Measurements from ENCODE around the gene CAST.

The CAST gene

DNA sequence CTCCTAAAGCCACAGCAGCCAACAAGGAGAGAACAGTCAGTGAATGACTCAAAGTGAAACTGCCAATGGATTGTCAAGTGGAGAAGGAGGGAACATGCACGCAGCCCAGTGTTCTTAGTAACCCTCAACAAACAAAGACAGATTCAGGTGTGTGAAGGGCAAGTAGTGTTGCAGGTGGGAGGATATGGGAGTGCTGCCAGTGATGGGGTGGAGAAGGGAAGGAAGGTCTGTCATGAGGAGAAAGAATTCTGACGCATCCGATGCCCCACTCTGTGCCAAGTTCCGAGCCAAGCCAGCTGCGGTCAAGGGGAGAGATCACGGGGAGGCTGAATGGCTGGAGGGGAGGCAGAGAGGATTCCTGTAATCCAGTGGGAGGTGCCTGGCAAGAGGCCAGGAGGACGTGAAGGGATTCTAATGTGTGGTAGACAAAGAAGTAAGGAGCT is 56.5 kb downstream of the CAST start:
- peaks cover 6 to 12% of the 10 kb centered on the region in 2 donors for H3K4me1 Mint-ChIP-seq
- no peaks in the 10 kb centered on the region for H3K27me3 Mint-ChIP-seq
- no peak overlapping the region for H3K27ac Mint-ChIP-seq
- peaks cover 11 to 14% of the 10 kb centered on the region in 2 donors for H3K36me3 Mint-ChIP-seq
- no peak overlapping the region for H3K4me3 Mint-ChIP-seq
- DNase-seq: no peak
- ATAC-seq (replicated peaks): no peak
- no peaks in the 10 kb centered on the region for H3K9me3 Mint-ChIP-seq

DNA sequence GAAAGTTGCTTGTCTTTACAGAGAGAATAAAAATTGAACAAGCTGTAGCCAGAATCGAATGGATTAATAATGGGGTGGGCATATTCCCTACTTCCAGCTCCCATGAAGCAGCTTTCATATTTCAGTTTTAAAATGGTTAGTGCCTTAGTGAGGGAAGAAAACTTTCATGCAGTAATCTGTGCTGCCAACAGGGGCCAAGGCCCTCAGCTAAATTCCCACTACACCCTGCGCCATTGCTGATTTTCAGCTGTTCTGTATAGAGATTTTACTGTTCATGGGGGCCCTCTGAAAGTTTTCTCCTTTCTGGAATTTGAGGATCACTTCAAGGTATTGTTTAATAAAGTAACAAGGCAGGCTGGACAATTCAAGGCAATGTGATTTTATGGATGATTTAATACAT is 58.2 kb downstream of the CAST start:
- no peaks in the 10 kb centered on the region for H3K9me3 Mint-ChIP-seq
- DNase-seq (no peak), ATAC-seq (replicated peaks) (no peak)
- H3K4me1 Mint-ChIP-seq: peaks cover 5 to 11% of the 10 kb centered on the region in 2 donors
- H3K27ac Mint-ChIP-seq: no peak overlapping the region
- H3K36me3 Mint-ChIP-seq: peaks cover 13 to 20% of the 10 kb centered on the region in 2 donors
- H3K4me3 Mint-ChIP-seq: no peak overlapping the region
- no peaks in the 10 kb centered on the region for H3K27me3 Mint-ChIP-seq

DNA sequence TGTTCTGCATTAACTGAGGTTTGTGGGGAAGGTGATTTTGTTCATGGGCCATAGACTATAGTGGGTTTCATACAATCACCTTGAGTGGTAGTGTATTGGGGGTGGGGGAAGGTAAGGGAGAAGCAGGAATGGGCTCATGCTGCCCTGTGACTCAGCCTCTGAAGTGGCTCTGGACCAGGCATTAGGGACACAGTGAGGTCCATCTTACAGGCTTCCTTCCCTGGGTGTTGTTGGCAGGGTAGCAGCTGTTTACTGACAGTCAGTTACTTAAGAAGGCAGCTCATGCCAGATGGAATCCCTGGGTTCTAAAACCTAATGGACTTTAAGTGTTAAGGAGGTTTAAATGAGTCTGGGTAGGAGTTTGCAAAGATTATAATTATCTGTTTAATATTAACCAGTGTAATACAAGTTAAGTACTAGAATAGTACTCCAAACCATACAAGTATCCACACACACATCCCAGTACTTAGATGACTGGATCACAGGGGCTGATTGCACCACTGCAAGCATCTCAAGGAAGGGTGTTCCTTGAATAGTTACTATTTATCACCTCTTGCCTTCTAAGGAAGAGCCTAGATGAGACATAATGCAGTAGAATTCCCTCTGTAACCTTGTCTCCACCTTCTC is 59.3 kb downstream of the CAST start:
- no peak overlapping the region for H3K27ac Mint-ChIP-seq
- H3K27me3 Mint-ChIP-seq: no peaks in the 10 kb centered on the region
- H3K9me3 Mint-ChIP-seq: no peaks in the 10 kb centered on the region
- H3K4me3 Mint-ChIP-seq: no peak overlapping the region
- peaks cover 5 to 8% of the 10 kb centered on the region in 2 donors for H3K4me1 Mint-ChIP-seq
- H3K36me3 Mint-ChIP-seq: peaks cover 10 to 23% of the 10 kb centered on the region in 2 donors
- no peak for ATAC-seq (replicated peaks)
- DNase-seq: no peak

GRCh38 chr5:96725257-96725656 is 63.1 kb downstream of the CAST start:
- H3K4me1 Mint-ChIP-seq: no peaks in the 10 kb centered on the region
- H3K9me3 Mint-ChIP-seq: no peaks in the 10 kb centered on the region
- no peak overlapping the region for H3K4me3 Mint-ChIP-seq
- no peaks in the 10 kb centered on the region for H3K27me3 Mint-ChIP-seq
- DNase-seq: no peak
- no peak for ATAC-seq (replicated peaks)
- H3K27ac Mint-ChIP-seq: no peak overlapping the region
- H3K36me3 Mint-ChIP-seq: peaks cover 12 to 24% of the 10 kb centered on the region in 2 donors

DNA sequence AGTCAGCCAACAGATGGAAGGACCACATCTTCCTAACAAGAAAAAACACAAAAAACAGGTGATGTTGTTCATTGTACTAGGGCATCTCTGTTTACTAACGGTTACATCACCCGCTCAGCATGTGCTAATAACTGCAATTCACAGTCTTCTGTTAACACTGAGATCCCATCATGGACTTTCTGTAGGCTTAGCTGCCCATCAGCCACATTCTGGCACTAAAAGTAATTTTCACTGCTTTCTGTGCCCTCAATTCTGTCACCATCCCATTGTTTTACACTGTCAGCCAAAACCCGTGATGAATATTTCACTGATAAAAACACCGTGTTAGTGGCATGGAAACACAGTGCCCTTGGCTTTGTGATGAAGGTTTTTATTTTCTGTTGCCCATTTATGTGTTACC is 64.6 kb downstream of the CAST start:
- Mint-ChIP-seq H3K4me1 (no peaks in the 10 kb centered on the region), H3K9me3 (no peaks in the 10 kb centered on the region), H3K4me3 (no peak overlapping the region), H3K36me3 (peaks cover 20 to 39% of the 10 kb centered on the region in 2 donors), H3K27ac (no peak overlapping the region), H3K27me3 (no peaks in the 10 kb centered on the region)
- ATAC-seq (replicated peaks) (no peak), DNase-seq (no peak)

DNA sequence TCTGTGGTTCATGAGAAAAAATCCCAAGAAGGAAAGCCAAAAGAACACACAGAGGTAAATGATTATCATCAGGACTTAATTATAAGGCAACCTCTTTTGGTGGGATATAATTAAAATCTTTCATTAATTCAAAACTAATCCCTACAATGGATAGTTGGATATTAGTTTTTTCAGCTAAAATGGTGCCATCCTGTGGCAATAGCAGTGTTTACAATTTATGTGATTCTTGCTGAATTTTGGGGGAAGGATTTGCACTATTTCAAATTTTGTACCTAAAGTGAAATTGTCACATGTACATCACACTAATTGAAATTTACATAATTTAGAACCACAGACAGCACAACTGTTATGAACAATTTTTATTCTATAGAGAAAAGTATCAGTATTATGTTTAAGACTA is 67.0 kb downstream of the CAST start:
- DNase-seq (no peak), ATAC-seq (replicated peaks) (no peak)
- Mint-ChIP-seq H3K27me3 (no peaks in the 10 kb centered on the region), H3K4me3 (no peak overlapping the region), H3K4me1 (peaks cover 4 to 5% of the 10 kb centered on the region in 2 donors), H3K9me3 (no peaks in the 10 kb centered on the region), H3K36me3 (peaks cover 22 to 44% of the 10 kb centered on the region in 2 donors), H3K27ac (peak overlapping the region; percentile 56)

- no peak for ATAC-seq (replicated peaks)
- no peaks in the 10 kb centered on the region for H3K27me3 Mint-ChIP-seq
- no peak overlapping the region for H3K27ac Mint-ChIP-seq
- H3K4me3 Mint-ChIP-seq: no peak overlapping the region
- DNase-seq: no peak
- H3K9me3 Mint-ChIP-seq: no peaks in the 10 kb centered on the region
- peaks cover 29 to 50% of the 10 kb centered on the region in 2 donors for H3K36me3 Mint-ChIP-seq
- peaks cover 12 to 13% of the 10 kb centered on the region in 2 donors for H3K4me1 Mint-ChIP-seq
Observed at GRCh38 chr5:96730586-96730985, 68.4 kb downstream of the CAST start.

DNA sequence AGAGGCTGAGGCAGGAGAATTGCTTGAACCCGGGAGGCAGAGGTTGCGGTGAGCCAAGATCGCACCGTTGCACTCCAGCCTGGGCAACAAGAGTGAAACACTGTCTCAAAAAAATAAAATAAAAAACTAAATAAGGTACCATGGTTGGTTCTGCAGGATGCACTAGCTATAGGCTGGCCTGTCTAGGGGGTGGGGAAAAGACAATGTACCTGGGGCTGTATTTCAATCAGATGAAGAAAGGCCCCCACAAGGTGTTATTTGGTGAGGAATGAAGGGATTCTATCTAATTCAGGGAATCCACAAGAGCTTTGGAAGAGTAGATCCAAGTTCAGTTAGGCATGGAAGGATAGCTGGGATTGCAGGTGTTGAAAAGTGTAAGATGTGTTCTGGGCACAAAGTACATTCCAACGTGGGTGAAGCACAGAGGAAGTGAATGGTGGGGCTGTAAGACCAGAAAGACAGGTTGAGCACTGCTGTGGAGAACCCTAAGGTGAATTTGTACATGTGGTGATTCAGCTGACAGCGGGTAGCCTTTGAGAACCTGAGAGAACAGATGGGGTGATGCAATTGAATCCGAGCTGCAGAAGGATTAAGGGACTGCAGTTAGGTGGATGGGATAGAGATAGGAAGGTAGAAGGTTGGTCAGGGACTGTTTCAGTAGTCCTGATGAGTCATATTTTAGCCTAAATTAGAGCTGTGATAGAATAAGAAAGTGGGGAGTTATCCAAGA is 71.8 kb downstream of the CAST start:
- H3K4me1 Mint-ChIP-seq: peaks cover 12 to 15% of the 10 kb centered on the region in 2 donors
- H3K36me3 Mint-ChIP-seq: peaks cover 24 to 54% of the 10 kb centered on the region in 2 donors
- ATAC-seq (replicated peaks) (no peak), DNase-seq (no peak)
- no peaks in the 10 kb centered on the region for H3K27me3 Mint-ChIP-seq
- no peaks in the 10 kb centered on the region for H3K9me3 Mint-ChIP-seq
- H3K4me3 Mint-ChIP-seq: no peak overlapping the region
- H3K27ac Mint-ChIP-seq: peak overlapping the region; percentile 2

DNA sequence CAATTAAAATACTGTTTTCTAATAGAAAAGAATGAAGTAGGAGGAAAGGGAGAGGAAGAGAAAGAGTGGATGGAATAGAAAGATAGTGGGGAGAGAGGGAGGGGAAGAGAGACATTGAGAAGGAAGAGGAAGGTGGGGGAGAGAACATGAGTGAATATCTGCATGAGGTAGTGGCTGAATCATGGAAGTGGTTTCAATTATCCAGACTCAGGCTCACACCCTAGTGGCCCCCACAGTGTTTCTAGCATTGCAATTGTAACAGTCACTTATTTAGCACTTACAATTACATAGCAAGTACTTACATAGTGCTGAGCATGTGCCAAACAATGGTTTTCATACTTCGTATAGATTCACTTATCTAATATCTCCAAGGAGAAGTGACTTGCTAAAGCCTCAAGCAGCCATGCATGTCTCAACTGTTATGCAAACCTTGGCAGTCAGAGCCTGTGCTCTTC is 72.7 kb downstream of the CAST start:
- Mint-ChIP-seq H3K36me3 (peaks cover 24 to 48% of the 10 kb centered on the region in 2 donors), H3K27ac (no peak overlapping the region), H3K4me3 (no peak overlapping the region), H3K9me3 (no peaks in the 10 kb centered on the region), H3K4me1 (peaks cover 12 to 15% of the 10 kb centered on the region in 2 donors), H3K27me3 (no peaks in the 10 kb centered on the region)
- DNase-seq (no peak), ATAC-seq (replicated peaks) (no peak)

GRCh38 chr5:96736937-96737336 is 74.8 kb downstream of the CAST start:
- DNase-seq: no peak
- no peaks in the 10 kb centered on the region for H3K27me3 Mint-ChIP-seq
- no peak for ATAC-seq (replicated peaks)
- no peaks in the 10 kb centered on the region for H3K9me3 Mint-ChIP-seq
- no peak overlapping the region for H3K4me3 Mint-ChIP-seq
- no peak overlapping the region for H3K27ac Mint-ChIP-seq
- H3K36me3 Mint-ChIP-seq: peaks cover 24 to 48% of the 10 kb centered on the region in 2 donors
- peaks cover 17 to 19% of the 10 kb centered on the region in 2 donors for H3K4me1 Mint-ChIP-seq

DNA sequence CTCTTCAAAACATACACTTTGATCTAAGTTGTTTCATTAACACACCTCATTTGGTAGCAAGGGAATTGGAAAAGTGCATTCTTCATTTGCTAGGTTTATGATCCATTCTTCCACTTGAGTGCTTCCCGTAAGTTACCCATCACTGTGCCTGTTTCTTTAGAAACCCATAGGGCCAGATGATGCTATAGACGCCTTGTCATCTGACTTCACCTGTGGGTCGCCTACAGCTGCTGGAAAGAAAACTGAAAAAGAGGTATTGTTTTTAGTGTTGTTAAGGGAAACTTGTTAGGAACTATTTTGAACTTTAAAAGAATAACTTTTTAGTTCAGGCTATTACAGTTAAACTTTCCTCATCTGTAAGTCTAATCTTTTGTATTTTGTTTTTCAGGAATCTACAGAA is 78.9 kb downstream of the CAST start:
- Mint-ChIP-seq H3K9me3 (no peaks in the 10 kb centered on the region), H3K27me3 (no peaks in the 10 kb centered on the region), H3K36me3 (peaks cover 26 to 53% of the 10 kb centered on the region in 2 donors), H3K4me1 (peaks cover 4 to 12% of the 10 kb centered on the region in 2 donors), H3K27ac (peak overlapping the region; percentile 76), H3K4me3 (no peak overlapping the region)
- DNase-seq: no peak
- no peak for ATAC-seq (replicated peaks)

DNA sequence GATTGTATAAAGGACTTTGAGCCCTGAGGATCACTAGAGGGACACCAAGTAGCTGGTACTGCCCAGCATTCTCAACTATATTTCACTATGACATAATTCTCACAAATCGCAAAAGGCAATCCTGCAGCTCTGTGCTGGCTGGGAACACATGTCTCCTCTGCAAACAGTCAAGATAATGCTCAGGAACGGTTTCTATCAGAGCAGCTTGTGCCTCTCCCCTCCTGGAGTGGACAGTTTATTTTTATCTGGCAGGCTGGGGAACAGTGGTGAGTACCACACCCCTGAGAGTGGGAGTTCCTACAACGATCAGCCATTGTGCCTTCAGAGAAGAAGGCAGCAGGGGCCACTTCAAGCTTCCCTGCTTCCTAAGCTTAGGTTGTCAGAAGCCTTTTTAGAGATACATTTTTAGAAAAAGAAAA is 79.7 kb downstream of the CAST start:
- peaks cover 1 to 12% of the 10 kb centered on the region in 2 donors for H3K4me1 Mint-ChIP-seq
- no peaks in the 10 kb centered on the region for H3K9me3 Mint-ChIP-seq
- H3K36me3 Mint-ChIP-seq: peaks cover 24 to 56% of the 10 kb centered on the region in 2 donors
- ATAC-seq (replicated peaks): no peak
- no peak overlapping the region for H3K27ac Mint-ChIP-seq
- H3K27me3 Mint-ChIP-seq: no peaks in the 10 kb centered on the region
- no peak for DNase-seq
- no peak overlapping the region for H3K4me3 Mint-ChIP-seq

GRCh38 chr5:96742538-96742937 is 80.4 kb downstream of the CAST start:
- no peak for ATAC-seq (replicated peaks)
- H3K27me3 Mint-ChIP-seq: no peaks in the 10 kb centered on the region
- peaks cover 1 to 12% of the 10 kb centered on the region in 2 donors for H3K4me1 Mint-ChIP-seq
- peaks cover 24 to 52% of the 10 kb centered on the region in 2 donors for H3K36me3 Mint-ChIP-seq
- H3K27ac Mint-ChIP-seq: no peak overlapping the region
- no peak for DNase-seq
- no peaks in the 10 kb centered on the region for H3K9me3 Mint-ChIP-seq
- H3K4me3 Mint-ChIP-seq: no peak overlapping the region

DNA sequence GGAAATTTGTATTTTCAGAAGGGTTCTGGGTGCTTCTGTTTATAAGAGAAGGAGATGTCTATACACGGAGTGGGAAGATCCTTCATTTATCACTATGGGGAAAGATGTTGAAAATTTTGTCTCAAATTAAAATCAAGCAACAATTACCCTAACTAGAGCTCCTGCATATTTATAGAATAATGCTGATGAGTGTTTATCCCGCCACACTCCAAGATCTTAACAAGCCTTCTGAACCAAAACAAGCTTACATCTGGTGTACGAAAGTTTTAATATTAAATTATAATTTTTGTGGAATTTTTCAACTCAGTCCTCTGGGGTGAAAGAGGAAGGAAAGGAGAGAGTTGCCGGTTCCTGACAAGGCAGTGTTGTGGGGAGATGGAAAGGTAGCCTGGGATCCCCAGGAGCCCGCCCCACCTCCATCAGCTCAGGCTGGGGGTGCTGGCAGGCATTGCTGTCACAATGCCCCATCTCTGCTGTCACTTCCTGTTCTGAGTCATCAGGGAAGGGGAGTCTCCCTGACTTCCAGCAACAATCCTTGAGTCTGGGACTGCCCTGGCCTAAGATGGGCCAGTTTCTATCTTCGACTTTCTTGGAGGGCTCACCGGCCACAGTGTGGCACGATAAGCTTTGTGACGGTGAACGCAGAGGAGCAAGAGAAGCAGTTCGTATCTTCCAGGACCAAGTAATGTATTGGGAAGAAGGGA is 81.0 kb downstream of the CAST start:
- Mint-ChIP-seq H3K36me3 (peaks cover 24 to 47% of the 10 kb centered on the region in 2 donors), H3K4me1 (peaks cover 1 to 12% of the 10 kb centered on the region in 2 donors), H3K27me3 (no peaks in the 10 kb centered on the region), H3K27ac (peak overlapping the region; percentile 42), H3K4me3 (no peak overlapping the region), H3K9me3 (no peaks in the 10 kb centered on the region)
- DNase-seq (no peak), ATAC-seq (replicated peaks) (no peak)
